Smooth muscle cell (in vitro differentiated cells): Measurements from ENCODE around the gene ZCCHC24. TPM values are rescaled to one million over a fixed set of nuclear protein-coding genes. Genes with fewer than 3 reads are reported as not detected.

ENCODE experiments used
- DNase-seq: peaks from one replicate; lab custom pipeline; 2025; ENCODE audit not compliant: unreplicated experiment; lab: John Stamatoyannopoulos, UW
- H2AFZ ChIP-seq: fragments of 200-600 bp; sonication (generic); 2 replicates; pipeline ENCODE4 v1.6.0; 2016; ENCODE audit warnings: antibody characterized with exemption, low read depth, mild to moderate bottlenecking
- H3F3A ChIP-seq: fragments of 200-600 bp; sonication (generic); 2 replicates; pipeline ENCODE4 v1.6.0; 2017; ENCODE audit warnings: antibody characterized with exemption, low read depth
- H3K27ac ChIP-seq: fragments of 200-600 bp; sonication (generic); 2 replicates; pipeline ENCODE4 v1.5.1; 2016; ENCODE audit warnings: low read depth, mild to moderate bottlenecking
- H3K27me3 ChIP-seq: fragments of 200-600 bp; sonication (generic); 2 replicates; pipeline ENCODE4 v1.6.1; 2016; ENCODE audit warnings: low read depth, mild to moderate bottlenecking
- H3K36me3 ChIP-seq: fragments of 200-600 bp; sonication (generic); 2 replicates; pipeline ENCODE4 v1.5.1; 2016; ENCODE audit warnings: low read depth
- H3K4me1 ChIP-seq: fragments of 200-600 bp; sonication (generic); 2 replicates; pipeline ENCODE4 v1.5.1; 2016; ENCODE audit warnings: low read depth
- H3K4me2 ChIP-seq: fragments of 200-600 bp; sonication (generic); 2 replicates; pipeline ENCODE4 v1.6.0; 2016; ENCODE audit warnings: mild to moderate bottlenecking
- H3K4me3 ChIP-seq: fragments of 200-600 bp; sonication (generic); 2 replicates; pipeline ENCODE4 v1.5.1; 2016; ENCODE audit warnings: mild to moderate bottlenecking
- H3K79me2 ChIP-seq: fragments of 200-600 bp; sonication (generic); 2 replicates; pipeline ENCODE4 v1.6.0; 2016; ENCODE audit warnings: low read depth, mild to moderate bottlenecking
- H3K9ac ChIP-seq: fragments of 200-600 bp; sonication (generic); 2 replicates; pipeline ENCODE4 v1.6.0; 2016; ENCODE audit warnings: low read depth
- H3K9me3 ChIP-seq: fragments of 200-600 bp; sonication (generic); replicated peaks from 2 replicates; pipeline ENCODE4 v1.5.1; 2016; ENCODE audit warnings: low read depth
- H4K20me1 ChIP-seq: fragments of 200-600 bp; sonication (generic); 2 replicates; pipeline ENCODE4 v1.6.0; 2016; ENCODE audit warnings: low read depth
- CTCF ChIP-seq: fragments of 200-600 bp; sonication (generic); IDR thresholded peaks from 2 replicates; pipeline ENCODE4 v1.5.1; 2017; ENCODE audit warnings: borderline replicate concordance, mild to moderate bottlenecking, antibody characterized with exemption; ENCODE audit not compliant: insufficient read depth, poor library complexity, severe bottlenecking
- WGBS: methylation state at CpG from one replicate; pipeline ENCODE4 v1.1.7; 2016; ENCODE audit warnings: low lambda C conversion rate; 5-methylcytosine and 5-hydroxymethylcytosine counted together
- polyA plus RNA-seq: library from polyadenylated mRNA; unstranded; fragments of >200 nt; fragmentation: Nextera tagmentation; extraction: Ambion mirVana; gene quantifications from 2 replicates; pipeline ENCODE4 v1.2.1, GENCODE V29; 2016
- total RNA-seq: library from RNA; depleted of rRNA; stranded (reverse); fragments of >200 nt; gene quantifications from 2 replicates; pipeline ENCODE4 v1.2.3, GENCODE V29; 2014

The ZCCHC24 gene
- total and polyA plus RNA-seq, 2 experiments from 2014 or later = 21.9 to 52.1 TPM

- Histone ChIP-seq H3K79me2 (peaks cover 84% of the 10 kb centered on the region), H3K27me3 (no peaks in the 10 kb centered on the region), H4K20me1 (peaks cover 79% of the 10 kb centered on the region), H3K36me3 (no peaks in the 10 kb centered on the region), H3K27ac (peak overlapping the region; percentile 90), H2AFZ (no peak overlapping the region), H3F3A (no peaks in the 10 kb centered on the region), H3K4me1 (peaks cover 30% of the 10 kb centered on the region), H3K4me2 (peak overlapping the region; percentile 82), H3K9ac (peak overlapping the region; percentile 62), H3K4me3 (no peak overlapping the region), H3K9me3 (no peaks in the 10 kb centered on the region)
- no peak for DNase-seq
- TF ChIP-seq CTCF = no peak
- WGBS = 36% methylated on average over 14 of the region's 15 CpGs
These were observed 10.0 kb downstream of the ZCCHC24 start for GRCh38 chr10:79435271-79436065.

- Histone ChIP-seq H3K4me3 (no peak overlapping the region), H3K79me2 (peaks cover 81% of the 10 kb centered on the region), H4K20me1 (peaks cover 73% of the 10 kb centered on the region), H3K27ac (peak overlapping the region; percentile 90), H3K4me1 (peaks cover 30% of the 10 kb centered on the region), H3K9me3 (no peaks in the 10 kb centered on the region), H2AFZ (no peak overlapping the region), H3K4me2 (peak overlapping the region; percentile 82), H3F3A (no peaks in the 10 kb centered on the region), H3K27me3 (no peaks in the 10 kb centered on the region), H3K36me3 (no peaks in the 10 kb centered on the region), H3K9ac (peak overlapping the region; percentile 62)
- TF ChIP-seq CTCF = no peak
- DNase-seq = no peak
- WGBS = 37% methylated on average over 7 of the region's 7 CpGs
These were observed 10.6 kb downstream of the ZCCHC24 start for GRCh38 chr10:79434821-79435251.

GRCh38 chr10:79434223-79434687, 11.2 kb downstream of the ZCCHC24 start:
- H3K9ac ChIP-seq = peak overlapping the region; percentile 62
- H3K36me3 ChIP-seq = no peaks in the 10 kb centered on the region
- H4K20me1 ChIP-seq = peaks cover 67% of the 10 kb centered on the region
- no peak overlapping the region for H3K4me3 ChIP-seq
- peaks cover 81% of the 10 kb centered on the region for H3K79me2 ChIP-seq
- DNase-seq = no peak
- H3K27ac ChIP-seq = peak overlapping the region; percentile 90
- 51% methylated on average over 5 of the region's 5 CpGs for WGBS
- H3K4me2 ChIP-seq = peak overlapping the region; percentile 82
- H3K9me3 ChIP-seq = no peaks in the 10 kb centered on the region
- no peak for TF ChIP-seq CTCF
- H3K4me1 ChIP-seq = peaks cover 30% of the 10 kb centered on the region
- no peaks in the 10 kb centered on the region for H3K27me3 ChIP-seq
- H2AFZ ChIP-seq = no peak overlapping the region
- no peaks in the 10 kb centered on the region for H3F3A ChIP-seq
